Endothelial cell (in vitro differentiated cells): ENCODE measurements around the gene SH3BP1. TPM values are rescaled to one million over a fixed set of nuclear protein-coding genes. Genes with fewer than 3 reads are reported as not detected.

Experiments
- DNase-seq: peaks from one replicate; pipeline ENCODE4 v3.0.0; 2021; ENCODE audit warnings: low spot score
- H3K27ac Mint-ChIP-seq: one replicate; pipeline ENCODE4 v1.8.0; 2021; ENCODE audit warnings: mixed read lengths, inconsistent platforms; ENCODE audit not compliant: unreplicated experiment
- H3K27me3 Mint-ChIP-seq: one replicate; pipeline ENCODE4 v1.8.0; 2021; ENCODE audit warnings: mild to moderate bottlenecking, moderate library complexity, mixed read lengths, inconsistent platforms; ENCODE audit not compliant: unreplicated experiment
- H3K36me3 Mint-ChIP-seq: one replicate; pipeline ENCODE4 v1.8.0; 2021; ENCODE audit warnings: mild to moderate bottlenecking, low read depth, mixed read lengths, inconsistent platforms; ENCODE audit not compliant: unreplicated experiment
- H3K4me1 Mint-ChIP-seq: one replicate; pipeline ENCODE4 v1.8.0; 2021; ENCODE audit warnings: mild to moderate bottlenecking, mixed read lengths, inconsistent platforms; ENCODE audit not compliant: unreplicated experiment
- H3K4me3 Mint-ChIP-seq: one replicate; pipeline ENCODE4 v1.8.0; 2021; ENCODE audit warnings: mild to moderate bottlenecking, mixed read lengths, inconsistent platforms; ENCODE audit not compliant: unreplicated experiment
- H3K9me3 Mint-ChIP-seq: one replicate; pipeline ENCODE4 v1.8.0; 2021; ENCODE audit warnings: mixed read lengths, inconsistent platforms; ENCODE audit not compliant: unreplicated experiment
- CTCF ChIP-seq: fragments of 200-600 bp; sonication (generic); IDR thresholded peaks from one replicate; pipeline ENCODE4 v1.5.0; 2021; ENCODE audit warnings: antibody characterized with exemption; ENCODE audit not compliant: unreplicated experiment
- total RNA-seq: library from RNA; stranded (reverse); fragmentation: NEBNext Ultra II Directional; extraction: Animal tissue kit (Norgen Biotek cat#: 25700); gene quantifications from one replicate; pipeline ENCODE4 v1.2.1, GENCODE V29; 2021; ENCODE audit not compliant: unreplicated experiment

Gene SH3BP1
- total RNA-seq, 1 donor from 2014 or later: 11.6 TPM

- TF ChIP-seq CTCF: no peak
- Mint-ChIP-seq H3K27ac (no peak overlapping the region), H3K4me3 (no peak overlapping the region), H3K27me3 (peaks cover 8% of the 10 kb centered on the region), H3K36me3 (peaks cover 5% of the 10 kb centered on the region), H3K4me1 (peaks cover 3% of the 10 kb centered on the region), H3K9me3 (no peaks in the 10 kb centered on the region)
- DNase-seq: no peak
Measured at GRCh38 chr22:37664249-37665101, 25.0 kb downstream of the SH3BP1 start.

- no peak for TF ChIP-seq CTCF
- no peak for DNase-seq
- Mint-ChIP-seq H3K4me1 (no peaks in the 10 kb centered on the region), H3K27ac (no peak overlapping the region), H3K9me3 (no peaks in the 10 kb centered on the region), H3K27me3 (peaks cover 5% of the 10 kb centered on the region), H3K4me3 (no peak overlapping the region), H3K36me3 (peaks cover 5% of the 10 kb centered on the region)
Measured at GRCh38 chr22:37665487-37665886, 26.0 kb downstream of the SH3BP1 start.

- H3K9me3 Mint-ChIP-seq: no peaks in the 10 kb centered on the region
- no peak overlapping the region for H3K4me3 Mint-ChIP-seq
- no peak for TF ChIP-seq CTCF
- H3K36me3 Mint-ChIP-seq: peaks cover 5% of the 10 kb centered on the region
- H3K27me3 Mint-ChIP-seq: peaks cover 9% of the 10 kb centered on the region
- no peaks in the 10 kb centered on the region for H3K4me1 Mint-ChIP-seq
- H3K27ac Mint-ChIP-seq: no peak overlapping the region
- no peak for DNase-seq
Measured at GRCh38 chr22:37669586-37669985, 30.1 kb downstream of the SH3BP1 start.

- Mint-ChIP-seq H3K27me3 (peaks cover 4% of the 10 kb centered on the region), H3K9me3 (no peaks in the 10 kb centered on the region), H3K27ac (no peak overlapping the region), H3K36me3 (no peaks in the 10 kb centered on the region), H3K4me1 (peaks cover 6% of the 10 kb centered on the region), H3K4me3 (no peak overlapping the region)
- DNase-seq: no peak
- TF ChIP-seq CTCF: no peak
Measured at GRCh38 chr22:37672206-37672919, 32.9 kb downstream of the SH3BP1 start.
